Ovary (tissue), 3 donors: ENCODE data around the gene ERAP2.

ENCODE experiments used
- CTCF ChIP-seq, 3 donors: fragments of 450-650 bp in 2 of 3; fragments of 200-600 bp in 1 of 3; IDR thresholded peaks; one replicate each; pipeline versions ENCODE4 v1.5.1 to v1.8.0; 2016 to 2022; ENCODE audit warnings: antibody characterized with exemption in 3 of 3, mild to moderate bottlenecking in 1 of 3
- POLR2A ChIP-seq: fragments of 450-650 bp; IDR thresholded peaks from one replicate; pipeline ENCODE4 v1.6.1; 2017; ENCODE audit warnings: antibody characterized with exemption, mild to moderate bottlenecking, moderate library complexity
- donor health status: DM: no; HTN: no; CAD: no.

GRCh38 chr5:96940586-96940985, 64.3 kb downstream of the ERAP2 start:
- TF ChIP-seq CTCF (IDR thresholded peaks at IDR 0.05) (no peak), POLR2A (no peak)
